GM19455 (cell line): ENCODE data around the gene BMF.
"Not testable (repeated sequence)": the region's sequence is repeated elsewhere in the genome, so short reads cannot be mapped to it uniquely, and the experiment has no call there.

Source experiments
- ATAC-seq: cut with Tn5 transposase; IDR thresholded peaks from one replicate; pipeline ENCODE4 v1.9.1; 2021; ENCODE audit not compliant: unreplicated experiment

The BMF gene

GRCh38 chr15:40108855-40109735 lies at the start of gene BMF:
Gene BMF (minus strand): TSS chr15:40108879. CDS start chr15:40106086, 2,793 bp downstream.
- peak; percentile 68 for ATAC-seq

GRCh38 chr15:40157778-40158447 lies 49.2 kb upstream of the BMF start:
- ATAC-seq: no peak

GRCh38 chr15:40155270-40155910 lies 46.7 kb upstream of the BMF start:
- no peak for ATAC-seq

- not testable (repeated sequence) for ATAC-seq
Measured at GRCh38 chr15:40154821-40155220, 46.1 kb upstream of the BMF start.

- ATAC-seq: no peak
Measured at GRCh38 chr15:40151991-40152390, 43.3 kb upstream of the BMF start.

GRCh38 chr15:40151499-40151898 lies 42.8 kb upstream of the BMF start:
- ATAC-seq: no peak

GRCh38 chr15:40150163-40150925 lies 41.7 kb upstream of the BMF start:
- ATAC-seq: no peak

GRCh38 chr15:40149339-40149738 lies 40.7 kb upstream of the BMF start:
- ATAC-seq: no peak

GRCh38 chr15:40146037-40146436 lies 37.4 kb upstream of the BMF start:
- no peak for ATAC-seq

- ATAC-seq: no peak
Measured at GRCh38 chr15:40142428-40142827, 33.7 kb upstream of the BMF start.

GRCh38 chr15:40138201-40138570 lies 29.5 kb upstream of the BMF start:
- not testable (repeated sequence) for ATAC-seq

GRCh38 chr15:40137303-40138200 lies 28.9 kb upstream of the BMF start:
- no peak for ATAC-seq

GRCh38 chr15:40136470-40137302 lies 28.0 kb upstream of the BMF start:
- ATAC-seq: no peak

GRCh38 chr15:40135846-40136450 lies 27.3 kb upstream of the BMF start:
- not testable (repeated sequence) for ATAC-seq

- no peak for ATAC-seq
Measured at GRCh38 chr15:40134885-40135284, 26.2 kb upstream of the BMF start.

- ATAC-seq: no peak
Measured at GRCh38 chr15:40133544-40133943, 24.9 kb upstream of the BMF start.

GRCh38 chr15:40130799-40131502 lies 22.3 kb upstream of the BMF start:
- no peak for ATAC-seq

GRCh38 chr15:40130118-40130517 lies 21.4 kb upstream of the BMF start:
- ATAC-seq: no peak
